HG02610 (cell line): Measurements from ENCODE around the gene SYT8.

Experiments used
- ATAC-seq: cut with Tn5 transposase; IDR thresholded peaks from one replicate; pipeline ENCODE4 v1.9.1; 2021; ENCODE audit warnings: mild to moderate bottlenecking, moderate library complexity; ENCODE audit not compliant: unreplicated experiment

SYT8 gene

GRCh38 chr11:1831338-1832210 lies 3.2 kb upstream of the SYT8 start:
- ATAC-seq = no peak

DNA sequence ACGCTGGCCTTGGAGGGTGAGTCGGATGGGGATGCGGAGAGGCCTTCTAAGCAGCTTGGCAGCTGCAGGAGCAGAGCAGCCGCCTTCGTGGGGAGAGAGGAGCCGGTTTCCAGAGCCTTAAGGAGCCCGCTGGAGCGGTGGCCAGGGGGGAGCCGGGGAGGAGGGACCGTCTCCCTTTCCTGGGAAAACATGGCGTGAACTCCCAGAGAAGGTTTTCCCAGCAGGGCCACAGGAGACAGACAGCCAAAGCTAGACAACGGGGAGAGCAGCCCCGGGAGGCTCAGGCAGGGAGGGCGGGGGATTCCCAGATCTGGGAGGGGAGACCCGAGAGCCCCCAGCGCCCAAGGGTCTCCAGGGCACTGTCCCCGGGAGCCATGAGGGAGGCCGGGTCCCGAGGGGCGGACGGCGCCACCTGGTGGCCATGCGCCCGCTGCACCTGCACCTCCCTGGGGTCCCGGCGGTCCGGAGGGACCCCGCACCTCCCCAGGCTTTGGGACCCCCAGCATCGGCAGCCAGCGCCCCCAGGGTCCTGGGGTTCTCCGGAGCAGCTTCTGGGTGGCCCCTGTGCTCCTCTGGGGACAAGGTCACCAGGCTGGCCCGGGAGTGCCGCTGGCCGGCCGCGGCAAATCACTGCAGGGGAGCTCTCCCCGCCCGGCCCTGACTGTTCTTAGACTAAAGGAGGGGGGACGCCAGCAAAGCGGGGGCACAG lies 2.4 kb upstream of the SYT8 start:
- no peak for ATAC-seq

- no peak for ATAC-seq
Measured at GRCh38 chr11:1832920-1833295, 1.9 kb upstream of the SYT8 start.

DNA sequence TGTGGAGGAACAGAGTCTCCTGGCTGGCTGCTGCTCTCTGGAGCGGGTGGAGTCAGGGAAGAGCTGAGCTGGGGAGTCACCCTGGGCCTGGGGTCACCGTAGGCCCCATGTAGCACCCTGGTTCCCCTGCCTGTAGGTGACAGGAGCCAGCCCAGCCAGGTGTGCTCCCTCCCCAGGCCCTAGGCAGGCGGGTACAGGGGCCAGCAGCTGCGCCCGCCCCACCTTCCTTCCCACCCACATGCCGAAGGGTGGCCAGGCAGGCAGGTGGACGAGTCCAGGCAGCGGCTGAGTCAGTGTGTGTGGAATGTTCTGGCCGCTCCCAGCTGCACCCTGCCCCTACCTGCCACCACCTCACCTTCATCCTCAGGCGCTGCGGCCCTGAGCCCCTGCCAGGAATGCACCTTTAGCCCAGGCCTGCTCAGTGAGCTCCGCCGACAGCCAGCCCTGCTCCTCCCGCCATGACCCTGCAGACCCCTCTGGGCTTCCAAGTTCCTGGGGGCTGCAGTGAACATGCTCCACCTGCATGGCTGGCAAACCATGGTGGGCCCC lies 654 bp upstream of the SYT8 start:
- ATAC-seq = no peak

DNA sequence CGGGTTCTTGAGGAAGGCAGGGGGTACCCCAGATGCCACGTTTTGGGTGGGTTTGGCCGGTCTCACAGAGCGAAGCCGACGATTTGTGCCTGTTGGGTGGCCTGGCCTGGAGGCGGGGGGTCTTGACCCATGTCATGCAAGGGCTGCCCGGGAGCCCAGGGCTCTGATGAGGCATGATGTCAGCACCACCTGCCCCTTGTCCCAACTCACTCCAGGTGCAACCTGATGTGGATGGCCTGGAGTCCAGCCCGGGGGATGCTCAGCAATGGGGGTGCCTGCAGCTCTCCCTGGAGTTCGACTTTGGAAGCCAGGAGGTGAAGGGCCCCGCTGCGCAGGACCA lies 851 bp downstream of the SYT8 start:
- ATAC-seq = no peak

GRCh38 chr11:1836011-1836945 lies 1.5 kb downstream of the SYT8 start:
- ATAC-seq = no peak

GRCh38 chr11:1837171-1838076 lies 2.6 kb downstream of the SYT8 start:
- ATAC-seq = no peak

GRCh38 chr11:1838077-1838425 lies 3.3 kb downstream of the SYT8 start:
- ATAC-seq = no peak

GRCh38 chr11:1838426-1839144 lies 3.8 kb downstream of the SYT8 start, which contains the start of gene TNNI2:
Gene TNNI2, plus strand, starts transcription at chr11:1838981. Its CDS starts 716 bp downstream, at chr11:1839697.
- no peak for ATAC-seq

DNA sequence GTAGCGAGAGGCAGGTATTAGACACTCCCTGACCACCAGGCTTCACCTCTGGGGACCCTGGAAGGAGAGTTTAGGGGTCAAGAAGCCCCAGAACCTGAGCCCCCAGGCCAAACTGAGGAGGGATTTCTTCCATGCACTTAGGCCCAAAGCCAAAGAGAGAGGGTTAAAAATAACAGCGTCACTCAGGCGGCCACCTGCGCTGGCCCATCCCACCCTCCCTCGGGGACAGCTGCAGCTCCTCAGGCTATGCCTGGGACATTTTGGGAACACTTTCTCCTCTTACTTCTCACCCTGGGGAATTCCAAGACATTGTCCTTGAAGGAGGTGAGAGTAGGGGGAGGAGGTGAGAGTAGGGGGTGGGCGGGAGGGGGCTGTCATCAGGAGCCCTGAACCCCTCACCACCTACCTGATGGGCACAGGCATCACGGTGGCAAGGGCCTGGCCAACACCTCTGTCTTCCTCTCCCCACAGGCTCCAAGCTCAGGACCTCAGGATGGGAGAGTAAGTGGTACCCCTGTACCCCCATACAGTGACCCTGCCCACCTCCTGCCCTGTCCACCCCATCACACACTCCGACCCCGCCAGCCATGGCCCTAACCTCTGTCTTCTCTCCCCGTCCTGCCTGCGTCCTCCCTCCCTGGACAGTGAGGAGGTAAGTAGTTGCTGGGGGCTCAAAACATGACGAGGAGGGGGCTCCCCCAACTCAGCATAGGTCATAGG lies 4.6 kb downstream of the SYT8 start:
- ATAC-seq = no peak

DNA sequence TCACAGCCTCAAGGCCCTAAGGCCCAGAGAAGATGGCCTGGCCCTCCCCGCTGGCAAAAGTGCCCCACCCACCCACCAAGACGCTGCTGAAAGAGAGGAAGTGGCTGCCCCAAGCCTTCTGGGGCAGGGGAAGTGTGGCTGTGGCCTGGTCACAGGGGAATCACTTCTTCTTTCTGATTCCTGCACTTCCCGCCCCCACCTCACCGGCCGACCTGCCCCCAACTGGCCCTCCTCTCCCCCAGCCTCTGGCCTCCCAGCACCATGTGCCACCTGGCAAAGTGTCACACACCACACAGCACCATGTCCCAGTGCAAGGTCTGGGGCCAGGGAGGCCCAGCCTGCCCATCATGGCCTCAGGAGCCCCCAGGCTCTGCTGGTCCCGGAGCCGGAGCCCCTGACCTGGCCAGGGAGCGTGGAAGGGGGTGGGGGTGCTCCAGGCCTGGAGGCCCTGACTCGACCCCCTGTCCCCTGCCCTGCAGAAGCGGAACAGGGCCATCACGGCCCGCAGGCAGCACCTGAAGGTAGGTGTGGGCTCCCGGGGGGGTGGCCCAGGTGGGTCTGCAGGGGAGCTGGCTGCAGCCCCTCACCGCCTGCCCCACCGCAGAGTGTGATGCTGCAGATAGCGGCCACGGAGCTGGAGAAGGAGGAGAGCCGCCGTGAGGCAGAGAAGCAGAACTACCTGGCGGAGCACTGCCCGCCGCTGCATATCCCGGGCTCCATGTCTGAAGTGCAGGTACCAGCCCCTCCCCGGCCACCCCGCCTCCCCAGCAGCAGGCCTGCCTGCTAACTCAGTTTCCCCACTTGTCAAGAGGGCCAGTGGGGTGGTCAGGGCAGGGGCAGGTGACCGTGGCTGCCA lies 5.4 kb downstream of the SYT8 start:
- peak; percentile 34 for ATAC-seq

- no peak for ATAC-seq
Measured at GRCh38 chr11:1840780-1841480, 6.1 kb downstream of the SYT8 start.

GRCh38 chr11:1841511-1842148 lies 6.8 kb downstream of the SYT8 start:
- no peak for ATAC-seq

DNA sequence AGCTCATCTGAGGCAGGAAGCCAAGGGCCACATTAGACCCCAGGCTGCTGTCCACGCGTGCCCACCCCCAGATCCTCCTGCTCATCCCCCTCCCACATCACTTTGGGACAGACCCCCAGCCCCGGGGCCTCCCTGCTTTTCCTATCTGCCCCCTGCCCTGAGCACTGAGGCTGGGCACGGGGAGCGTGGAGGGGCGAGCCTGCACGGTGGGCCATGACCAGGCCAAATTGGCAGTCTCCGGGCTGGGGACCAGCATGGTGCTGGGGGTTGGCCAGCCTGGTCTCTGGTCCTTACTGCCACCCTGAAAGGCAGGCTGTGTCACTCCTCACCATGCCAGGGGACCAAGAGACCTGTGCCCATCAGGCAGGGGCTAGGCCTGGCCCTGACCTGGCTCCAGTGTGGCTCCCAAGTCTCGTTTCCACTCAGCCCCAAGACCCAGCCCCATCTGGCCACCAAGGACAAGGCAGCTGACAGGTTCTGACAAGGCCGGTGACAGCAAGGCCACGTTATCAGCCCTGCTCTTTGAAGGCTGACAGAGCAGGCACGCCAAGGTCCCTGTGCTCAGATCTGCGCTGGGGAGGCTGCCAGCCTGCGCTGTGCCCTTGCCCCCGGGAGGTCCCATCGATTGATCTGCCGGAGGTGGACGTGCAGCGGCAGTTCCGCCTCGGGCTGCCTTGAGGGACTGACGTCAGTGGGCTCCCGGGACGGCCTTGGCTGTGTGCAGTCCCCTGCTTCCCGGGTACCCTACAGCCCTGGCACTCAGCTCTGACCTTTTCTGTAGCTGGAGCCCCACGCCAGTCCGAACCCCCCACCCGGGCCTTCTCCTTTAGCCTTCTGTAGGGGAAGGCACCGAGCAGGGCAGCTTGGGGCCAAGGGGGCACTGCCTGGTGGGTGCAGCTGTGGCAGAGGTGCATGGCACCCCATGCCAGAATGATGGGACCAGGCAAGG lies 7.6 kb downstream of the SYT8 start:
- ATAC-seq = no peak

GRCh38 chr11:1843098-1843473 lies 8.3 kb downstream of the SYT8 start:
- ATAC-seq = no peak

GRCh38 chr11:1843796-1844195 lies 9.0 kb downstream of the SYT8 start:
- ATAC-seq = no peak
